Mesendoderm (in vitro differentiated cells): ENCODE measurements around the gene POU2F1.

Source experiments
- DNase-seq: peaks from one replicate; pipeline ENCODE4 v3.0.0; 2013
- H2AK5ac ChIP-seq: 2 replicates; pipeline ENCODE4 v1.6.1; 2013; ENCODE audit warnings: low read length, inconsistent platforms
- H2BK120ac ChIP-seq: 2 replicates; pipeline ENCODE4 v1.6.1; 2013; ENCODE audit warnings: low read depth, mild to moderate bottlenecking, low read length, moderate library complexity, mixed read lengths
- H2BK15ac ChIP-seq: replicated peaks from 2 replicates; pipeline ENCODE4 v1.6.1; 2013; ENCODE audit warnings: low read depth, mild to moderate bottlenecking, moderate library complexity
- H2BK5ac ChIP-seq: 2 replicates; pipeline ENCODE4 v1.6.1; 2013; ENCODE audit warnings: low read length, inconsistent platforms
- H3K18ac ChIP-seq: 2 replicates; pipeline ENCODE4 v1.6.1; 2013; ENCODE audit warnings: mild to moderate bottlenecking, low read length, mixed read lengths
- H3K23ac ChIP-seq: one replicate; pipeline ENCODE4 v1.6.1; 2013; ENCODE audit warnings: low read length
- H3K27ac ChIP-seq: 2 replicates; pipeline ENCODE4 v1.5.1; 2013; ENCODE audit warnings: low read depth, mild to moderate bottlenecking, inconsistent platforms, low read length, moderate library complexity
- H3K27me3 ChIP-seq: 2 replicates; pipeline ENCODE4 v1.6.1; 2013; ENCODE audit warnings: low read length, control low read depth, mild to moderate bottlenecking, inconsistent platforms; ENCODE audit not compliant: insufficient read depth, poor library complexity
- H3K36me3 ChIP-seq: 2 replicates; pipeline ENCODE4 v1.6.1; 2013; ENCODE audit warnings: low read length, inconsistent platforms; ENCODE audit not compliant: control insufficient read depth, insufficient read depth
- H3K4ac ChIP-seq: one replicate; pipeline ENCODE4 v1.6.1; 2013; ENCODE audit warnings: low read depth, mild to moderate bottlenecking, low read length, moderate library complexity
- H3K4me1 ChIP-seq: 2 replicates; pipeline ENCODE4 v1.6.1; 2013; ENCODE audit warnings: low read depth, low read length, inconsistent platforms; ENCODE audit not compliant: control insufficient read depth
- H3K4me2 ChIP-seq: 2 replicates; pipeline ENCODE4 v1.6.1; 2013; ENCODE audit warnings: low read length
- H3K4me3 ChIP-seq: 2 replicates; pipeline ENCODE4 v1.5.1; 2013; ENCODE audit warnings: mild to moderate bottlenecking, low read length
- H3K56ac ChIP-seq: one replicate; pipeline ENCODE4 v1.6.1; 2013; ENCODE audit warnings: low read length
- H3K79me1 ChIP-seq: 2 replicates; pipeline ENCODE4 v1.6.1; 2013; ENCODE audit warnings: low read length, inconsistent platforms
- H3K79me2 ChIP-seq: 2 replicates; pipeline ENCODE4 v1.6.1; 2013; ENCODE audit warnings: mild to moderate bottlenecking, low read length; ENCODE audit not compliant: control insufficient read depth, insufficient read depth
- H3K9ac ChIP-seq: 2 replicates; pipeline ENCODE4 v1.6.1; 2013; ENCODE audit warnings: low read length, inconsistent platforms
- H4K5ac ChIP-seq: one replicate; pipeline ENCODE4 v1.6.1; 2013; ENCODE audit warnings: low read length
- H4K8ac ChIP-seq: one replicate; pipeline ENCODE4 v1.6.1; 2013; ENCODE audit warnings: low read depth, mild to moderate bottlenecking, control low read depth, low read length, moderate library complexity
- WGBS: extraction: QIAGEN DNeasy Blood & Tissue Kit; methylation state at CpG from one replicate; pipeline ENCODE4 v1.1.7; 2013; ENCODE audit warnings: low lambda C conversion rate, missing lambda C conversion rate; ENCODE audit not compliant: insufficient coverage; ENCODE audit errors: extremely low coverage; 5-methylcytosine and 5-hydroxymethylcytosine counted together

The POU2F1 gene

DNA sequence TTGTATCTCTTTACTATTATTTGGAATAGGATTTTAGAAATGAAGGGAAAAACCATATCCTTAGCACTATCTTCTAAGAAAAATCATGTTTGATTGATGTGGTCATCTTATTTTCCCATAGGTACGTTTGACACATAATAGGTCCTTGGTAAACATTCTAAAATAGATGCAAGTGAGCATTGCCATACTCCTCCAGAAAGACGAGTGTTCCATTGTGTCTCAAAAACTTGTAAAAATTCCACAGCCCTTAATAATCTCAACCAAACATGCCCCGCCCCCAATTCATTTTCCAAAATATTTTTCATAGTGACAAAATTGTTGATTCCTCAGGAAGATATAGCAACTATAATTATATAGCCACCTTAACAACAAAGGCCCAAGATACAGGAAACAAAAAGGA is 184.2 kb downstream of the POU2F1 start:
- H3K36me3 ChIP-seq: no peaks in the 10 kb centered on the region
- WGBS: 100% methylated on average over 1 of the region's 3 CpGs
- no peak overlapping the region for H2AK5ac ChIP-seq

DNA sequence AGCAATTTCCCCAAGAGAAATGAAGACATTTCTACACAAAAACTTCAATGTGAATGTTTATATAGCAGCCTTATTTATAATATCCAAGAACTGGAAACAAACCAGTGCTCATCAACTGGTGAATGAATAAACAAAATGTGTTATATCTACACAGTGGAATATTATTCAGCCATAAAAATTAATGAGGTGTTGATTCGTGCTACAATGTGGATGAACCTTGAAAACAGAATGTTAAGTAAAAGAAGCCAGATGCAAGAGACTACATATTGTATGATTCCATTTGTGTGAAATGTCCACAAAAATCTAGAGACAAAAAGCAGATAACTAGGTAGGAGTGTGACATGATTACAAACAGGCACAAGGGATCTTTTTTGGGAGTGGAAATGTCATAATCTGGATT is 187.7 kb downstream of the POU2F1 start:
- Histone ChIP-seq H2AK5ac (no peak overlapping the region), H3K27me3 (no peaks in the 10 kb centered on the region), H3K36me3 (peaks cover 3% of the 10 kb centered on the region), H3K27ac (no peak overlapping the region), H3K79me2 (no peaks in the 10 kb centered on the region), H3K9ac (no peak overlapping the region), H3K4me2 (no peak overlapping the region), H3K4me1 (no peaks in the 10 kb centered on the region), H2BK120ac (no peak overlapping the region), H3K56ac (no peak overlapping the region), H3K79me1 (no peaks in the 10 kb centered on the region), H3K18ac (no peak overlapping the region), H3K4me3 (no peak overlapping the region), H4K5ac (no peak overlapping the region), H4K8ac (no peak overlapping the region), H3K4ac (no peak overlapping the region), H3K23ac (no peak overlapping the region), H2BK15ac (no peak overlapping the region), H2BK5ac (no peak overlapping the region)
- no peak for DNase-seq
- WGBS: no CpG with 5 or more reads among the region's 1 CpG

More for the DNA sequence above, 184.2 kb downstream of the POU2F1 start:
- H2BK120ac ChIP-seq: no peak overlapping the region
- no peak overlapping the region for H3K4ac ChIP-seq
- no peak overlapping the region for H4K8ac ChIP-seq
- H3K4me2 ChIP-seq: no peak overlapping the region
- no peak overlapping the region for H2BK15ac ChIP-seq
- H3K27me3 ChIP-seq: no peaks in the 10 kb centered on the region
- no peak for DNase-seq
- no peak overlapping the region for H3K18ac ChIP-seq
- H3K79me2 ChIP-seq: no peaks in the 10 kb centered on the region
- H2BK5ac ChIP-seq: no peak overlapping the region
- H3K56ac ChIP-seq: no peak overlapping the region
- no peak overlapping the region for H3K9ac ChIP-seq
- H4K5ac ChIP-seq: no peak overlapping the region
- no peak overlapping the region for H3K23ac ChIP-seq
- no peaks in the 10 kb centered on the region for H3K79me1 ChIP-seq
- no peaks in the 10 kb centered on the region for H3K4me1 ChIP-seq
- no peak overlapping the region for H3K27ac ChIP-seq
- no peak overlapping the region for H3K4me3 ChIP-seq

- DNase-seq: peak; percentile 66
- no peak overlapping the region for H3K18ac ChIP-seq
Measured at GRCh38 chr1:167409183-167409582, 188.5 kb downstream of the POU2F1 start.

DNA sequence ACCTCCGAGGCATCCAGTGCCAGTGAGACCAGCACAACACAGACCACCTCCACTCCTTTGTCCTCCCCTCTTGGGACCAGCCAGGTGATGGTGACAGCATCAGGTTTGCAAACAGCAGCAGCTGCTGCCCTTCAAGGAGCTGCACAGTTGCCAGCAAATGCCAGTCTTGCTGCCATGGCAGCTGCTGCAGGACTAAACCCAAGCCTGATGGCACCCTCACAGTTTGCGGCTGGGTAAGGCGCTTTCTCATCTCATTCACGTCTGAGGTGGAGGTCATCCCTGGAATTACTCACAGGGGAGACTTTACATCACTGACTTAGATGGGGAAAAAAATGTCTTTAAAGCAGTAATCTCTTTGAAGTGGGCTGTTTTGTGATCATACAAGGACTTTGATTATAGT is 191.4 kb downstream of the POU2F1 start:
- no peak overlapping the region for H2AK5ac ChIP-seq
- no peaks in the 10 kb centered on the region for H3K4me1 ChIP-seq
- H2BK5ac ChIP-seq: no peak overlapping the region
- no peaks in the 10 kb centered on the region for H3K27me3 ChIP-seq
- H3K56ac ChIP-seq: no peak overlapping the region
- peaks cover 9% of the 10 kb centered on the region for H3K36me3 ChIP-seq
- H3K4me2 ChIP-seq: no peak overlapping the region
- no peak overlapping the region for H2BK120ac ChIP-seq
- no peak overlapping the region for H3K4ac ChIP-seq
- H3K9ac ChIP-seq: no peak overlapping the region
- H3K79me2 ChIP-seq: no peaks in the 10 kb centered on the region
- H3K18ac ChIP-seq: no peak overlapping the region
- DNase-seq: no peak
- no peak overlapping the region for H2BK15ac ChIP-seq
- no peak overlapping the region for H3K4me3 ChIP-seq
- H4K5ac ChIP-seq: no peak overlapping the region
- no peak overlapping the region for H3K23ac ChIP-seq
- no peak overlapping the region for H4K8ac ChIP-seq
- no peak overlapping the region for H3K27ac ChIP-seq
- no CpG with 5 or more reads among the region's 4 CpGs for WGBS
- H3K79me1 ChIP-seq: no peaks in the 10 kb centered on the region

More at GRCh38 chr1:167409183-167409582, 188.5 kb downstream of the POU2F1 start:
- Histone ChIP-seq H3K36me3 (peaks cover 3% of the 10 kb centered on the region), H3K79me2 (no peaks in the 10 kb centered on the region), H4K5ac (no peak overlapping the region), H2BK120ac (no peak overlapping the region), H2BK15ac (no peak overlapping the region), H3K23ac (no peak overlapping the region), H4K8ac (no peak overlapping the region), H3K27ac (no peak overlapping the region), H3K9ac (no peak overlapping the region), H3K79me1 (no peaks in the 10 kb centered on the region), H2BK5ac (no peak overlapping the region), H3K4me3 (no peak overlapping the region), H3K56ac (no peak overlapping the region), H3K4me1 (no peaks in the 10 kb centered on the region), H2AK5ac (no peak overlapping the region), H3K27me3 (no peaks in the 10 kb centered on the region), H3K4ac (no peak overlapping the region), H3K4me2 (no peak overlapping the region)
- no CpG with 5 or more reads among the region's 1 CpG for WGBS

- H3K79me1 ChIP-seq: no peaks in the 10 kb centered on the region
Measured at GRCh38 chr1:167412920-167413319, 192.2 kb downstream of the POU2F1 start.

DNA sequence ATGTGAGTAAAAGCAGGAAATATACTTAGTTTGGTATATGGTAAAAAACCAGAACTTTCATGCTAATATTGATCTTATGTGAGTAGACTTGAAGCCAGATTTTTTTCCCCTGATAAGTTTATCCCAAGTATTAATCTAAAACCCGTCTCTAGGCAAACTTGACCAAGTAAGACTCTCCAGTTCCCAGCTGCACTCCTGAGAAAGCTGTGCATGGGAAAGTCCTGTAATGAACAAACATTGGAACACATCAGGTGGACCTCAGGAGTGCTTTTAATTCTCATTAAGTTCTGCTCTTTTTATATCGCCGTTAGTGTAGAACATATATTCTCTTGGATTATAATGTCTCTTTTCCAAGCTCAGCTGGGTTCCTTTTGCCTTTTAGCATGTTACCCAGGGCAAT is 192.6 kb downstream of the POU2F1 start:
- no peak overlapping the region for H3K27ac ChIP-seq
- H3K9ac ChIP-seq: no peak overlapping the region
- no peak overlapping the region for H3K56ac ChIP-seq
- no peaks in the 10 kb centered on the region for H3K4me1 ChIP-seq
- H3K27me3 ChIP-seq: no peaks in the 10 kb centered on the region
- H3K4me3 ChIP-seq: no peak overlapping the region
- H2BK5ac ChIP-seq: no peak overlapping the region
- peaks cover 9% of the 10 kb centered on the region for H3K36me3 ChIP-seq
- no peak overlapping the region for H4K5ac ChIP-seq
- DNase-seq: no peak
- no peaks in the 10 kb centered on the region for H3K79me1 ChIP-seq
- H2BK120ac ChIP-seq: no peak overlapping the region
- no peak overlapping the region for H3K4ac ChIP-seq
- no peak overlapping the region for H4K8ac ChIP-seq
- no peak overlapping the region for H3K4me2 ChIP-seq
- H3K23ac ChIP-seq: no peak overlapping the region
- H3K18ac ChIP-seq: no peak overlapping the region
- no peak overlapping the region for H2AK5ac ChIP-seq
- whole genome bisulfite sequencing: no CpG with 5 or more reads among the region's 3 CpGs
- H3K79me2 ChIP-seq: no peaks in the 10 kb centered on the region
- no peak overlapping the region for H2BK15ac ChIP-seq

More at GRCh38 chr1:167412920-167413319, 192.2 kb downstream of the POU2F1 start:
- Histone ChIP-seq H3K4me3 (no peak overlapping the region), H3K79me2 (no peaks in the 10 kb centered on the region), H4K5ac (no peak overlapping the region), H3K4me2 (no peak overlapping the region), H3K18ac (no peak overlapping the region), H3K27ac (no peak overlapping the region), H3K23ac (no peak overlapping the region), H3K4ac (no peak overlapping the region), H4K8ac (no peak overlapping the region), H3K27me3 (no peaks in the 10 kb centered on the region), H3K9ac (no peak overlapping the region), H3K4me1 (no peaks in the 10 kb centered on the region), H2BK15ac (no peak overlapping the region), H2AK5ac (no peak overlapping the region), H3K36me3 (peaks cover 9% of the 10 kb centered on the region), H2BK120ac (no peak overlapping the region), H2BK5ac (no peak overlapping the region), H3K56ac (no peak overlapping the region)
- no CpG with 5 or more reads among the region's 5 CpGs for WGBS
- DNase-seq: no peak
